ENCODE results near the gene VSIG8.

VSIG8 gene

GRCh38 chr1:159882527-159882862 lies 20.0 kb upstream of the VSIG8 start:
- no peak for DNase-seq

- peak; percentile 38 for DNase-seq
Measured at GRCh38 chr1:159881622-159882526, 19.4 kb upstream of the VSIG8 start.

GRCh38 chr1:159880430-159880829 lies 18.0 kb upstream of the VSIG8 start:
- no peak for DNase-seq

- no peak for DNase-seq
Measured at GRCh38 chr1:159879977-159880376, 17.5 kb upstream of the VSIG8 start.

- no peak for DNase-seq
Measured at GRCh38 chr1:159879136-159879535, 16.7 kb upstream of the VSIG8 start.

GRCh38 chr1:159877695-159878444 lies 15.4 kb upstream of the VSIG8 start:
- no peak for DNase-seq

- no peak for DNase-seq
Measured at GRCh38 chr1:159873530-159874143, 11.2 kb upstream of the VSIG8 start.

GRCh38 chr1:159872891-159873290 lies 10.4 kb upstream of the VSIG8 start:
- no peak for DNase-seq

- no peak for DNase-seq
Measured at GRCh38 chr1:159870704-159871103, 8.2 kb upstream of the VSIG8 start.

- DNase-seq = no peak
Measured at GRCh38 chr1:159869607-159870006, 7.2 kb upstream of the VSIG8 start.

- DNase-seq = no peak
Measured at GRCh38 chr1:159869173-159869572, 6.7 kb upstream of the VSIG8 start.

- DNase-seq = no peak
Measured at GRCh38 chr1:159868766-159869165, 6.3 kb upstream of the VSIG8 start.

- DNase-seq = peak; percentile 76
Measured at GRCh38 chr1:159867664-159868026, 5.2 kb upstream of the VSIG8 start.

GRCh38 chr1:159866905-159867663 lies 4.6 kb upstream of the VSIG8 start:
- DNase-seq = no peak

GRCh38 chr1:159866066-159866465 lies 3.6 kb upstream of the VSIG8 start:
- no peak for DNase-seq

GRCh38 chr1:159864262-159864661 lies 1.8 kb upstream of the VSIG8 start:
- DNase-seq = no peak

- no peak for DNase-seq
Measured at GRCh38 chr1:159862031-159862430, 426 bp downstream of the VSIG8 start.

- no peak for DNase-seq
Measured at GRCh38 chr1:159861218-159861617, 1.2 kb downstream of the VSIG8 start.

GRCh38 chr1:159860456-159860855 lies 2.0 kb downstream of the VSIG8 start:
- DNase-seq = no peak

- DNase-seq = no peak
Measured at GRCh38 chr1:159859767-159860322, 2.6 kb downstream of the VSIG8 start.

- DNase-seq = no peak
Measured at GRCh38 chr1:159857889-159858288, 4.6 kb downstream of the VSIG8 start.

- no peak for DNase-seq
Measured at GRCh38 chr1:159856576-159856975, 5.9 kb downstream of the VSIG8 start.

GRCh38 chr1:159855709-159856108 lies 6.7 kb downstream of the VSIG8 start:
- no peak for DNase-seq

Data from NCI-H1092 (cell line).